ENCODE results near the gene SRSF10. TPM values are rescaled to one million over a fixed set of nuclear protein-coding genes. Genes with fewer than 3 reads are reported as not detected.

SRSF10 gene
- total RNA-seq, 1 donor, result 316 TPM

DNA sequence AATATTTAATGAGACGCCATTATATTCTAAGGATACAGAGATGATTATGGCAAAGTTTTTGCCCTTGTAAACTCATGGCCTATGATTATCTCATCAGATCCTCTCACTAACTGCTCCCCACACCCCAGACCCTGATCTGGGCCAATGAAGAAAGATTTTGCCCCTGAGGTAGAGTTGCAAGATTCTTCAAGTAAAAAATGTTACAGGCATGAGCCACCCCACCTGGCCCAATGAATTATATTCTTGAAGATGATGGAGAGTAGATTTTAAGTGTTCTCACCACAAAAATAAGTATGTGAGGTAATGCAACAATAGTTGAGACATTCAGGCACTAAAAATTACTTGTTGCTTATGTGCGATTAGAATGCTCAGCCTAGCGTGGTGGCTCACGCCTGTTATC lies 65.2 kb downstream of the SRSF10 start:
- peaks cover 60% of the 10 kb centered on the region for H3K4me1 ChIP-seq (ENCODE audit: insufficient read depth, low read length)

More for the DNA sequence above, 65.2 kb downstream of the SRSF10 start:
- H3K27me3 ChIP-seq (ENCODE audit: insufficient read depth, low read length), result no peaks in the 10 kb centered on the region
- no peak overlapping the region for H3K4me3 ChIP-seq (ENCODE audit: low read length)
- no peaks in the 10 kb centered on the region for H3K9me3 ChIP-seq (ENCODE audit: low read depth, low read length)

Other genes starting within 250 kb of the SRSF10 start
- 42.1 TPM for gene ELOA, start 236.9 kb downstream of the SRSF10 start, total RNA-seq
- 63.8 TPM for gene PITHD1, start 201.9 kb downstream of the SRSF10 start, total RNA-seq
- 14.7 TPM for gene LYPLA2, start 189.2 kb downstream of the SRSF10 start, total RNA-seq
- 4.4 TPM for gene GALE, start 179.6 kb downstream of the SRSF10 start, total RNA-seq
- gene HMGCL, start 154.9 kb downstream of the SRSF10 start, total RNA-seq, result 7.3 TPM
- gene FUCA1, start 112.0 kb downstream of the SRSF10 start, total RNA-seq, result 8.8 TPM
- 3.3 TPM for gene CNR2, start 67.0 kb downstream of the SRSF10 start, total RNA-seq
- 243 TPM for gene PNRC2, start 20.5 kb downstream of the SRSF10 start, total RNA-seq
- not detected for gene MYOM3, start 131.8 kb upstream of the SRSF10 start, total RNA-seq
- not detected for gene IL22RA1, start 162.8 kb upstream of the SRSF10 start, total RNA-seq
- gene IFNLR1, start 207.0 kb upstream of the SRSF10 start, total RNA-seq, result 1.6 TPM

All from mononuclear cell (primary cell).